Activated CD8-positive, alpha-beta memory T cell treated with anti-CD3 and anti-CD28 coated beads, Interleukin-2, amount 50 U/mL, for 1 hour (primary cell): Measurements from ENCODE around the gene KCNH1.

ENCODE experiments used
- DNase-seq: peaks from one replicate; pipeline ENCODE4 v3.0.0-alpha.2; 2020; ENCODE audit errors: extremely low read depth

KCNH1 gene

GRCh38 chr1:210648588-210649269 lies 485.2 kb downstream of the KCNH1 start:
- no peak for DNase-seq

- DNase-seq, result no peak
Observed at GRCh38 chr1:210647406-210648333, 486.3 kb downstream of the KCNH1 start.

DNA sequence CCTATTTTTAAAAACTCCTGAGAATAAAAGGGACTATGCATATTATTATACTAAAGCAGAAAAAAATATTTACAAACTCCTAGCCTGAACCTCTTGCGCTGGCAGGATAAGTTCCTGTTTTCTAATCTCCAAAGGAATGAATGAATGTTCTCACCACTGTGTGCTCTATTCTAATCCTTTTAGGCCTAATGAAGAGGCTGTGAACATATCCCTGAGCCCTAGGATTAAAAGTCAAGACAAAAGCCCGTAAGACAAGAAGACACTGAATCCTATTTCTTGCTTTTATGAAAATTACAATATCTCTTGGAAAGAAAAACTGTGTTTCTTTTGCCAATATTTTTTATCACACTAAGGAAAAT lies 487.7 kb downstream of the KCNH1 start:
- DNase-seq, result no peak

GRCh38 chr1:210645582-210646257 lies 488.2 kb downstream of the KCNH1 start:
- DNase-seq, result no peak

DNA sequence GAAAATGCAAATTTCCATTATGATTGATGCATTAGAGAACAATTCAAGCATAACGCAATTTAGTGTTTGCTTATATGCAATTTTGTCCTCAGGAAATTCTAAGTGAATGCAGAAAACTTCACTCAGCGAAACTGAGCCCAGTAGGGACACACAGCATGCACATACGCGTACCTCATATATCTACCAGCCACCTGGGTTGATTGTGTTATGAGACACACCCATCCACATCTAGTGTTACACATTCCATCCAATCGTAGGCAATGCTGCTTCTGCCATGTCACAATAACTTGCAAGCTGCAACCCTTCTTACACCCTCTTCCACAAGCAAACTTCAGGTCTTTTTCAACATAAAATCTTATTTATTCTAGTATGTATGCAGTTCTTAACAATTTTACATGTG lies 492.4 kb downstream of the KCNH1 start:
- DNase-seq, result no peak

- no peak for DNase-seq
Observed at GRCh38 chr1:210635108-210635507, 498.8 kb downstream of the KCNH1 start.

- DNase-seq, result no peak
Observed at GRCh38 chr1:210633636-210634035, 500.3 kb downstream of the KCNH1 start.

DNA sequence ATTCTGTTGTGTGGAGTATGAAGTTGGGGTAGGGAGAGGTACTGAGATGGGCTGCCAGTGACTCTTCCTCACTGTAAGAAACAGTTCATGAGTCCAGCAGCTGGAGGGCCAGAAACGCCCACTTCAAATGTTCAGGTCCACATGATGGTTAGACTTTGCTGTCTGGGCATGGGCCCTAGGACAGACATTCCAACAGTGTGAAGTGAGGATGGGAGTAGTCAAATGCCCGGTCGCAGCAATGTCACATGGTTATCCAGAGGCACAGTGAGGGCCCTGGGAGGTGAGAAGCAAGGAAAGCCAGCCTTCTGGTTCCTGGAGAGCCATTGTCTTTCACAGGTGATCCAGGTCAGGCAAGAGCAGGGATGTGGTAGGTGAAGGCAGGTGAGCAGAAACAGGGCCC lies 500.8 kb downstream of the KCNH1 start:
- no peak for DNase-seq

- no peak for DNase-seq
Observed at GRCh38 chr1:210631399-210631798, 502.5 kb downstream of the KCNH1 start.

DNA sequence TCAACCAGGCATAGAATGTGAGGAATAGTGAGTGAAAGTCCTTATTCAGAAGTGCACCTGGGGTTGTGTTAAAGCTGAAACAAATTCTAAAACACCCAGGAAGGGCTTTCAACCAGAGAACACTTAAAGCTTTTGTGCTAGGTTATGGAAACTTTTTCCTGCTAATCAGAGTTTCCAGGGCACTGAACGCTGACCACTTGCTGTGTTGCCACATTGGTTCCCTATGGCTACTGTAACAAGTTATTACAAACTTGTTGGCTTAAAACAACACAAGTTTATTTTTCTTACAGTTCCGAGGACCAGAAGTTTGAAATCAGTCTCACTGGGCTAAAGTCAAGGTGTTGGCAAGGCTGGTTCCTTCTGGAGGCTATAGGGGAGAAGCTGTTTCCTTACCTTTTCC lies 504.7 kb downstream of the KCNH1 start:
- no peak for DNase-seq

- no peak for DNase-seq
Observed at GRCh38 chr1:210627755-210628154, 506.2 kb downstream of the KCNH1 start.
